GM12878 (cell line): ENCODE measurements around the gene OR56B1. TPM values are rescaled to one million over a fixed set of nuclear protein-coding genes. Genes with fewer than 3 reads are reported as not detected.

Source experiments
- BACH1 ChIP-seq: fragments of 450-650 bp; IDR thresholded peaks from 2 replicates; pipeline ENCODE4 v1.6.1; 2017; ENCODE audit warnings: mild to moderate bottlenecking, borderline replicate concordance
- BCL11A ChIP-seq: IDR thresholded peaks from 2 replicates; pipeline ENCODE4 v1.6.1; 2011; ENCODE audit warnings: low read depth, low read length
- CBX3 ChIP-seq: fragments of 200-600 bp; sonication (generic); IDR thresholded peaks from 2 replicates; pipeline ENCODE4 v1.6.1; 2016; ENCODE audit warnings: low read depth, borderline replicate concordance
- CHD1 ChIP-seq: IDR thresholded peaks from 2 replicates; pipeline ENCODE4 v1.6.1; 2012; ENCODE audit warnings: low read depth, low read length, improper control_type of control experiment
- CHD2 ChIP-seq: IDR thresholded peaks from 2 replicates; pipeline ENCODE4 v1.6.1; 2011; ENCODE audit warnings: low read depth, low read length, improper control_type of control experiment, borderline replicate concordance
- KLF5 ChIP-seq: fragments of 450-650 bp; IDR thresholded peaks from 2 replicates; pipeline ENCODE4 v1.6.1; 2014; ENCODE audit warnings: mild to moderate bottlenecking; ENCODE audit not compliant: partially characterized antibody
- LARP7 ChIP-seq: fragments of 450-650 bp; IDR thresholded peaks from 2 replicates; pipeline ENCODE4 v1.6.1; 2017; ENCODE audit warnings: mild to moderate bottlenecking
- MYC ChIP-seq: IDR thresholded peaks from 2 replicates; pipeline ENCODE4 v1.6.1; 2011; ENCODE audit warnings: mild to moderate bottlenecking, low read length, moderate library complexity, inconsistent platforms; ENCODE audit not compliant: insufficient read depth, insufficient replicate concordance, insufficient read length, severe bottlenecking
- NFYA ChIP-seq: IDR thresholded peaks from 2 replicates; pipeline ENCODE4 v1.6.1; 2011; ENCODE audit warnings: low read depth, mild to moderate bottlenecking, low read length, improper control_type of control experiment, borderline replicate concordance
- NR2C1 ChIP-seq: fragments of 450-650 bp; IDR thresholded peaks from 2 replicates; pipeline ENCODE4 v1.6.1; 2017; ENCODE audit warnings: antibody characterized with exemption, mild to moderate bottlenecking, moderate library complexity
- NR2C2 ChIP-seq: IDR thresholded peaks from 2 replicates; pipeline ENCODE4 v1.6.1; 2011; ENCODE audit warnings: borderline replicate concordance, low read depth; ENCODE audit not compliant: control insufficient read depth, insufficient read length
- POLR2A ChIP-seq: IDR thresholded peaks from 2 replicates; pipeline ENCODE4 v1.6.1; 2011; ENCODE audit warnings: low read depth, mild to moderate bottlenecking, low read length
- POLR2AphosphoS5 ChIP-seq: IDR thresholded peaks from 2 replicates; pipeline ENCODE4 v1.6.1; 2011; ENCODE audit warnings: mild to moderate bottlenecking, low read length, inconsistent platforms
- RB1 ChIP-seq: fragments of 450-650 bp; formaldehyde crosslinking; IDR thresholded peaks from 2 replicates; pipeline ENCODE4 v1.6.1; 2017; ENCODE audit warnings: mild to moderate bottlenecking, borderline replicate concordance
- SIX5 ChIP-seq: IDR thresholded peaks from 2 replicates; pipeline ENCODE4 v1.6.1; 2011; ENCODE audit warnings: mild to moderate bottlenecking, low read depth, low read length, moderate library complexity; ENCODE audit not compliant: severe bottlenecking
- TAF1 ChIP-seq: IDR thresholded peaks from 2 replicates; pipeline ENCODE4 v1.6.1; 2011; ENCODE audit warnings: mild to moderate bottlenecking, low read depth, low read length, borderline replicate concordance
- WRNIP1 ChIP-seq: IDR thresholded peaks from 2 replicates; pipeline ENCODE4 v1.6.1; 2011; ENCODE audit warnings: low read depth, low read length, improper control_type of control experiment, borderline replicate concordance
- ZBED1 ChIP-seq: IDR thresholded peaks from 2 replicates; pipeline ENCODE4 v1.6.1; 2016; ENCODE audit warnings: borderline replicate concordance
- ZNF207 ChIP-seq: fragments of 450-650 bp; IDR thresholded peaks from 2 replicates; pipeline ENCODE4 v1.6.1; 2014; ENCODE audit warnings: antibody characterized with exemption, mild to moderate bottlenecking, borderline replicate concordance
- ZNF622 ChIP-seq: fragments of 450-650 bp; IDR thresholded peaks from 2 replicates; pipeline ENCODE4 v1.6.1; 2017; ENCODE audit warnings: mild to moderate bottlenecking, inconsistent platforms
- polyA plus RNA-seq, 11 experiments: library from polyadenylated mRNA; depleted of rRNA in 4 of 11; unstranded in 6 of 11; stranded (reverse) in 5 of 11; fragments of >200 nt; fragmentation: Nextera tagmentation in 4 of 11; fragmentation: Illumina TruSeq in 1 of 11; extraction: Ambion mirVana in 4 of 11; extraction: Trizol in 1 of 11; gene quantifications; 1 replicate in 1 of 11; 2 replicates in 10 of 11; pipeline versions ENCODE4 v1.2.1 to v1.2.3, GENCODE V29; 2011 to 2016; ENCODE audit warnings: inconsistent platforms in 2 of 11, missing spikeins in 2 of 11, low read depth in 1 of 11
- total RNA-seq, 4 experiments: library from RNA; depleted of rRNA in 3 of 4; stranded (reverse); fragments of >200 nt in 3 of 4; fragmentation: Illumina TruSeq in 1 of 4; extraction: Trizol in 1 of 4; gene quantifications; 2 replicates each; pipeline versions ENCODE4 v1.2.1 to v1.2.3, GENCODE V29; 2013 to 2021
- TF ChIP-seq, protein P1 (sequence below): fragments of 150-350 bp; IDR thresholded peaks from 2 replicates; pipeline ENCODE4 v1.6.1; 2016; ENCODE audit warnings: low read depth, low read length
- TF ChIP-seq, protein P2 (sequence below): fragments of 450-650 bp; IDR thresholded peaks from 2 replicates; pipeline ENCODE4 v1.6.1; 2014; ENCODE audit warnings: mild to moderate bottlenecking
- TF ChIP-seq, protein P3 (sequence below): fragments of 450-650 bp; formaldehyde crosslinking; IDR thresholded peaks from 2 replicates; pipeline ENCODE4 v1.4.0; 2022; ENCODE audit warnings: mild to moderate bottlenecking, moderate library complexity
- TF ChIP-seq, protein P4 (sequence below): fragments of 450-650 bp; IDR thresholded peaks from 2 replicates; pipeline ENCODE4 v1.6.1; 2017; ENCODE audit warnings: mild to moderate bottlenecking

OR56B1 gene
- total and polyA plus RNA-seq, 10 of the 15 experiments (the other 5 are each of a cell fraction or from before 2014, with no cell fraction given): 0.04 to 0.71 (median 0.36) TPM; not detected in 3

DNA sequence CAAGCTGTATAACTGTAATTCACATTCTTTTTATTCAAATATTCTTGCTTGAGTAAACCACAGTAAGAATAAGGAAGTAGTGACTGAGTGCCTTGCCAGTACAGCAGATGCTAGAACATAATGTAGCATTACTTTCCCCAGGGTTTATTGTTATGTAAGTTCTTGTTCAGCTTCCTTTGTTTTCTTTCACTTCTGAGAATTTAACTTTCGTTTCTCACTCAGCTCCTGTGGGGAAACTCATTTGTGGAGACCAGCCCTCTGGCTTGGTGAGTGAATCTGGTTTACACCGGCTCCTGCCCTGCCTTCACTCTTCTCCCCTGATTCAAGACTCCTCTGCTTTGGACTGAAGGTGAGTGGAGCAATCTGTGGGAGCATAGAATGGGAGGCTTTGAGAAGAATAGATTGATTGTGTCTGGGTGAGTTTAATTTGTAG is 46.7 kb upstream of the OR56B1 start, which contains the start of gene TRIM22 (continued):
- TF ChIP-seq, protein P1, sequence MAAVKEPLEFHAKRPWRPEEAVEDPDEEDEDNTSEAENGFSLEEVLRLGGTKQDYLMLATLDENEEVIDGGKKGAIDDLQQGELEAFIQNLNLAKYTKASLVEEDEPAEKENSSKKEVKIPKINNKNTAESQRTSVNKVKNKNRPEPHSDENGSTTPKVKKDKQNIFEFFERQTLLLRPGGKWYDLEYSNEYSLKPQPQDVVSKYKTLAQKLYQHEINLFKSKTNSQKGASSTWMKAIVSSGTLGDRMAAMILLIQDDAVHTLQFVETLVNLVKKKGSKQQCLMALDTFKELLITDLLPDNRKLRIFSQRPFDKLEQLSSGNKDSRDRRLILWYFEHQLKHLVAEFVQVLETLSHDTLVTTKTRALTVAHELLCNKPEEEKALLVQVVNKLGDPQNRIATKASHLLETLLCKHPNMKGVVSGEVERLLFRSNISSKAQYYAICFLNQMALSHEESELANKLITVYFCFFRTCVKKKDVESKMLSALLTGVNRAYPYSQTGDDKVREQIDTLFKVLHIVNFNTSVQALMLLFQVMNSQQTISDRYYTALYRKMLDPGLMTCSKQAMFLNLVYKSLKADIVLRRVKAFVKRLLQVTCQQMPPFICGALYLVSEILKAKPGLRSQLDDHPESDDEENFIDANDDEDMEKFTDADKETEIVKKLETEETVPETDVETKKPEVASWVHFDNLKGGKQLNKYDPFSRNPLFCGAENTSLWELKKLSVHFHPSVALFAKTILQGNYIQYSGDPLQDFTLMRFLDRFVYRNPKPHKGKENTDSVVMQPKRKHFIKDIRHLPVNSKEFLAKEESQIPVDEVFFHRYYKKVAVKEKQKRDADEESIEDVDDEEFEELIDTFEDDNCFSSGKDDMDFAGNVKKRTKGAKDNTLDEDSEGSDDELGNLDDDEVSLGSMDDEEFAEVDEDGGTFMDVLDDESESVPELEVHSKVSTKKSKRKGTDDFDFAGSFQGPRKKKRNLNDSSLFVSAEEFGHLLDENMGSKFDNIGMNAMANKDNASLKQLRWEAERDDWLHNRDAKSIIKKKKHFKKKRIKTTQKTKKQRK: no peak
- TF ChIP-seq LARP7 (no peak), CHD2 (no peak), MYC (no peak), BACH1 (peak; percentile 48; the same call in 1 of the 2 replicates), POLR2AphosphoS5 (peak; percentile 87), BCL11A (no peak), ZBED1 (peak; percentile 58; the same call in 1 of the 2 replicates), CBX3 (no peak), NR2C1 (no peak), TAF1 (peak; percentile 70), KLF5 (no peak), NFYA (no peak), CHD1 (no peak), SIX5 (no peak), POLR2A (peak; percentile 75), NR2C2 (no peak), RB1 (no peak), ZNF622 (no peak), ZNF207 (no peak), WRNIP1 (no peak)
- TF ChIP-seq, protein P2, sequence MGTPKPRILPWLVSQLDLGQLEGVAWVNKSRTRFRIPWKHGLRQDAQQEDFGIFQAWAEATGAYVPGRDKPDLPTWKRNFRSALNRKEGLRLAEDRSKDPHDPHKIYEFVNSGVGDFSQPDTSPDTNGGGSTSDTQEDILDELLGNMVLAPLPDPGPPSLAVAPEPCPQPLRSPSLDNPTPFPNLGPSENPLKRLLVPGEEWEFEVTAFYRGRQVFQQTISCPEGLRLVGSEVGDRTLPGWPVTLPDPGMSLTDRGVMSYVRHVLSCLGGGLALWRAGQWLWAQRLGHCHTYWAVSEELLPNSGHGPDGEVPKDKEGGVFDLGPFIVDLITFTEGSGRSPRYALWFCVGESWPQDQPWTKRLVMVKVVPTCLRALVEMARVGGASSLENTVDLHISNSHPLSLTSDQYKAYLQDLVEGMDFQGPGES: no peak
- TF ChIP-seq, protein P3, sequence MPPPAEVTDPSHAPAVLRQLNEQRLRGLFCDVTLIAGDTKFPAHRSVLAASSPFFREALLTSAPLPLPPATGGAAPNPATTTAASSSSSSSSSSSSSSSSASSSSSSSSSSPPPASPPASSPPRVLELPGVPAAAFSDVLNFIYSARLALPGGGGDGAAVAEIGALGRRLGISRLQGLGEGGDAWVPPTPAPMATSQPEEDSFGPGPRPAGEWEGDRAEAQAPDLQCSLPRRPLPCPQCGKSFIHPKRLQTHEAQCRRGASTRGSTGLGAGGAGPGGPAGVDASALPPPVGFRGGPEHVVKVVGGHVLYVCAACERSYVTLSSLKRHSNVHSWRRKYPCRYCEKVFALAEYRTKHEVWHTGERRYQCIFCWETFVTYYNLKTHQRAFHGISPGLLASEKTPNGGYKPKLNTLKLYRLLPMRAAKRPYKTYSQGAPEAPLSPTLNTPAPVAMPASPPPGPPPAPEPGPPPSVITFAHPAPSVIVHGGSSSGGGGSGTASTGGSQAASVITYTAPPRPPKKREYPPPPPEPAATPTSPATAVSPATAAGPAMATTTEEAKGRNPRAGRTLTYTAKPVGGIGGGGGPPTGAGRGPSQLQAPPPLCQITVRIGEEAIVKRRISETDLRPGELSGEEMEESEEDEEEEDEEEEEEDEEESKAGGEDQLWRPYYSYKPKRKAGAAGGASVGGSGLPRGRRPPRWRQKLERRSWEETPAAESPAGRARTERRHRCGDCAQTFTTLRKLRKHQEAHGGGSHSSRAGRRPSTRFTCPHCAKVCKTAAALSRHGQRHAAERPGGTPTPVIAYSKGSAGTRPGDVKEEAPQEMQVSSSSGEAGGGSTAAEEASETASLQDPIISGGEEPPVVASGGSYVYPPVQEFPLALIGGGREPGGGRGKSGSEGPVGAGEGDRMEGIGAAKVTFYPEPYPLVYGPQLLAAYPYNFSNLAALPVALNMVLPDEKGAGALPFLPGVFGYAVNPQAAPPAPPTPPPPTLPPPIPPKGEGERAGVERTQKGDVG: no peak
- TF ChIP-seq, protein P4, sequence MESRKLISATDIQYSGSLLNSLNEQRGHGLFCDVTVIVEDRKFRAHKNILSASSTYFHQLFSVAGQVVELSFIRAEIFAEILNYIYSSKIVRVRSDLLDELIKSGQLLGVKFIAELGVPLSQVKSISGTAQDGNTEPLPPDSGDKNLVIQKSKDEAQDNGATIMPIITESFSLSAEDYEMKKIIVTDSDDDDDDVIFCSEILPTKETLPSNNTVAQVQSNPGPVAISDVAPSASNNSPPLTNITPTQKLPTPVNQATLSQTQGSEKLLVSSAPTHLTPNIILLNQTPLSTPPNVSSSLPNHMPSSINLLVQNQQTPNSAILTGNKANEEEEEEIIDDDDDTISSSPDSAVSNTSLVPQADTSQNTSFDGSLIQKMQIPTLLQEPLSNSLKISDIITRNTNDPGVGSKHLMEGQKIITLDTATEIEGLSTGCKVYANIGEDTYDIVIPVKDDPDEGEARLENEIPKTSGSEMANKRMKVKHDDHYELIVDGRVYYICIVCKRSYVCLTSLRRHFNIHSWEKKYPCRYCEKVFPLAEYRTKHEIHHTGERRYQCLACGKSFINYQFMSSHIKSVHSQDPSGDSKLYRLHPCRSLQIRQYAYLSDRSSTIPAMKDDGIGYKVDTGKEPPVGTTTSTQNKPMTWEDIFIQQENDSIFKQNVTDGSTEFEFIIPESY: no peak
